NOMO-1 treated with DMSO at 0.1 percent for 48 hours (cell line): ENCODE measurements around the gene BNC2.

ENCODE experiments used
- DNase-seq: peaks from one replicate; lab custom pipeline; 2025; ENCODE audit not compliant: unreplicated experiment; lab: John Stamatoyannopoulos, UW

BNC2 gene

DNA sequence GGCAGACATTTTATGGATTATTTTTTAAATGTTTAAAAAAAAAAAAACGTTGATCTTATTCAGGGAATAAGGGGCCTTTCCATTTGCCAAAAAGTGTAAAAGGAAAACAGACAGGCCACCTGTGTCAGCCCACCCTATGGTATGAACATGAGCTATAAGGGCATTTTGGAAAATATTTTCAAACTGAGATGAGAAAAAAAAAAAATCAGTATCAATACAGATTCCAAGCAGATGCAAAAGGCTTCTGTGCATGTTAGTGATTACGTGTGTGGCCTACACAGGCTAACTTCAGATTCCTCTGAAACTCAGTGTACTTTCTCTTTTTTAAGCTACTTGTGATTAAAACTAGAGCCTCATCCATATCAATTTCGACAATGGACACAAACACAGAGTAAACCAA, 189.9 kb downstream of the BNC2 start:
- no peak for DNase-seq

DNA sequence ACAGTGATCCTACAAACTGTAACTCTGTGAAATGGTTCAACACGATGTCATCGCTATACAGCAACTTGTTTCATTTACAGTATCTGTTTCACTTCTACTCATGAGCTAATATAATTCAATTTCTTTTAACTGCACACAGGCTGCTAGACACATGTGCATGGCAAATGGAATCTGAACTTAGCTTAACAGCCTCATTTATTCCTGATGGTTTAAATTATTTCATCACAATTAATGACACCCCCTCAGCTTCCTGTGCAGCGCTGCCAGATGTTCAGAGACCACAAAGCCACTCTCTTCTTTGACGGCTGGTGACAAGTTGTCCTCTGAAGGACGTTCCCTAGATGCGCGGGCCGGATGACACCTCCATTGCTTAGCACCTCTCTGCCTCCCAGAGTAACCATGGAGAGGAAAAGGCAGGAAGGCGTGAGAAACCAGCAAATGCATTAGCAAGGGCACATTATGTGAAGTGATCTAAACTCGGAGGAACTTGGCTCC, 191.1 kb downstream of the BNC2 start:
- no peak for DNase-seq

DNA sequence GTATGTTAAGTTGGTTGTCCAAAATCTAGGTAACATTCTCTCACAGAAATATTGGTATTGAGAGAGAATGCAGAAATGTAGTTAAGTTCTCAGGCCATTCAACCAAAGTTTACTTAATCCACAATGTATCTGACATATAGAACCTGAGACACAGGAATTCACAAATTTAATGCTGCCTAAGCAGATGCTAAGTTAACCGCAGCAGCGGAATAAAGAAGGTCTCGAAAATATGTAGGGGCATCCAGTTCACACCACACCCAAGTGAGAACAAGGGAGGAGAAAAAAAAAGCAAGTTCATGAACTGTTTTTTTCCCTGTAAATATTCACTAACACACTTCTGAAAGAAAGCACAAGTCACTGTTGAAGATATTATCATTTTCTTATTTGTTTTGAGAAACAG, 194.0 kb downstream of the BNC2 start:
- DNase-seq = no peak

- no peak for DNase-seq
Observed at GRCh38 chr9:16675131-16675530, 195.3 kb downstream of the BNC2 start.

DNA sequence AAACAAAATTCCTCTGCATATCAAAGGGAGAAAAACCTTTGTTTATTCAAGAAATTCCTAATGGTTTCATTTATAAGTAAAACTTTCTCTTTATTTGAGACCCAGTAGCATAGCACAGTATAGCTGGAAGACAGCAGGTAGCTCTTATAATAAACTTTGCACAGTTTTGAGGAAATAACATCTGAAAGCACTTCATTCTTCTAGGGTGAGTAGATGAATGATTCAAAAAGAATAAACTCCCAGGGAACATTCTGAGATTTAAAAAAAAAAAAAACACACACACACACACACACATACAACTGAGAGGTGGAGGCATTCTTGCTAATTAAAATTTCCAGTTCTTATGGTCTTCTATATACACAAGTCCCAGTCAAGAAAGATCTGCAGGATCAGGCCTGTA, 197.3 kb downstream of the BNC2 start:
- DNase-seq = no peak

DNA sequence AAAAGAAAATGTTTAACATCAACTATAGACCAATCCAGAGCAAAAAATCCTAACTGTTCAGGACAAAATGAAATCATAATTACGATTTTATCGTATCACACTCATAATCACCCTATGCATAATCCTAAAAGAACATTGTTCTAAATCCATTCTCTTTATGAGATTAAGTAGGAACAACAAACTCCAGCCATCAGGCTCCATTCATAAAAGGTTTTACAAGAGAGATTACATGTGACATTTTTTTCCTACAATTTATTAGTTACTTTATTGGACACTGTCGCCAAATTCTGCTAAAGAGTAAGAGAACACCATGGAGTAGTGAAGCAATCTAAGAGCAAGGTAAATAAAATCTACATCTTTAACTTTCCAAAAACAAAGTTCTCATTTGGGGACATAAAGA, 198.0 kb downstream of the BNC2 start:
- DNase-seq = no peak

DNA sequence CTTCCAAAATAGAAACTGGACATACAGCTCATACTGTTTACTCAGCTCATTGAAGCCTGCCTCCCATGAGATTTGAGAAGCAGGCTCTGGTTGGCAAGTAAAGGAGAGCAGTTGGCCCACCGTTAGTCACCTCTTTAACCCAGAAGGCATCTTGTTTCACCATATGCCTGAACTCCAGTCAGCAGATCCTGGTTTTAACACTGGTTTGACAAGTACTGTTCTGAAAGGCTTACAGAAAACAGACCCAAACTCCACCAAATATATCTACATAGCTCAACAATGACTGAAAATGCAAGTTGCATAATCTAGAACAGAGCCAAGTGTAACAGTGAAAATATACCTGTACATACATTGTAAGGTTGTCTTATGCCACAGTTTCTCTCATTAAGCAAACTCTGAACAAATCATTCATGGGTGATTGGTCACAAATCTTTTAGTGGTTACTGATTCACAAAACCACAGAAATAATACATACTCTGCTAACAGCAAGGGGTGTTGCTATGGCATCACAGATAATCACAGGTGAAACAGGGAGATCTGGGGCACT, 198.8 kb downstream of the BNC2 start:
- no peak for DNase-seq

GRCh38 chr9:16670791-16671190, 199.7 kb downstream of the BNC2 start:
- no peak for DNase-seq

DNA sequence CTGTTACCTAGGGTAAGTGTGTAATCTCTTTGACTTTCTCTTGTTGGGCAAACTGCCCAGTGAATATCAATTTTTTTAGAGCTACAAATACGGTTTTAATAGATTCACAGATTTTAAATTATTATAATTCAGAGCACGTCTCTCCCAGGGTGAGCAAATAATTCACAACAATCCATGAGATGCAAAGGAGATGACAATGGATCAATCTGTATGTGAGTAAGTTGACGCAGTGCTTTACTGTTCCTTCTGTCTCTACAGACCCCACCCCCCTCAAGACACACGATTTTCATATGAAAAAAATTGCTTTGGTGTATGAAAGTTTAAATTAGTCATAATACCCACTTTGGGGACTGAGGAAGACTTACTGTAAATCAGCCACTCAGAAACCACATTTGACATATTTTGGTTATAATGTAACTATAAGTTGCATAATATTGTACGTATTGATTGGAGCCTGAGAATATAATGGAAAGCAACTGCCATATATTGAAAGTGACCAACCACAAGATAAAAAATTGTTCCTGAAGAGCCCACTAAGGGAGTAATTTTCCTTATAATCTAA, 201.7 kb downstream of the BNC2 start:
- no peak for DNase-seq

GRCh38 chr9:16664211-16664610, 206.3 kb downstream of the BNC2 start:
- DNase-seq = no peak

- DNase-seq = no peak
Observed at GRCh38 chr9:16661816-16662215, 208.7 kb downstream of the BNC2 start.

- no peak for DNase-seq
Observed at GRCh38 chr9:16659096-16659495, 211.4 kb downstream of the BNC2 start.

GRCh38 chr9:16656432-16657169, 213.9 kb downstream of the BNC2 start:
- no peak for DNase-seq

GRCh38 chr9:16654596-16655126, 215.8 kb downstream of the BNC2 start:
- no peak for DNase-seq

GRCh38 chr9:16653491-16654399, 216.7 kb downstream of the BNC2 start:
- no peak for DNase-seq

GRCh38 chr9:16652582-16652981, 217.9 kb downstream of the BNC2 start:
- DNase-seq = no peak

DNA sequence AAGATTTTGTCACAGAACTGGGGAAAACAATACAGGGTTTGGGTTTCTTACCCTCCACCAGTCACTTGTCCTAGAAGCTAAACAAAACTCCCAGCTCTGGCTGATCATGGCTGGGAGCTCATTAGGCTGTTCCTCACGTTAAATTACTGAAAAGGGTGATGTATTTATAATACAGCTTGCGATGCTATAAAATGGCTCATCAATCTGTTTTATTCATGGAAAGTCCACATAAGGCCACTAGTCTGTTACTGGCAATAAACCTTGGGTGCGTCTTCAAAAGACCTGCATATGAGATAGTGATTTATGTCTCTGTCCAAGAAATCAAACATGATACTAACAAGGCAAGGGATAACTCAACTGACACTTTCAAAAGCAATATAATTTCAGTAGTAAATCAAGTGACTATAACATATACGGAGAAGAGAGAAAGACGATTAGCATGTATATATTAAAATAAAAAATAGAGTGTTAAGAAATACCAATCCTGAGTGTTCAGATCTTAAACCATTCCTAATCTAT, 219.0 kb downstream of the BNC2 start:
- DNase-seq = no peak

- no peak for DNase-seq
Observed at GRCh38 chr9:16645970-16646369, 224.5 kb downstream of the BNC2 start.

GRCh38 chr9:16642421-16643109, 227.9 kb downstream of the BNC2 start:
- DNase-seq = no peak

GRCh38 chr9:16640649-16641048, 229.8 kb downstream of the BNC2 start:
- no peak for DNase-seq
